ENCODE results near the gene EVC2.

DNA sequence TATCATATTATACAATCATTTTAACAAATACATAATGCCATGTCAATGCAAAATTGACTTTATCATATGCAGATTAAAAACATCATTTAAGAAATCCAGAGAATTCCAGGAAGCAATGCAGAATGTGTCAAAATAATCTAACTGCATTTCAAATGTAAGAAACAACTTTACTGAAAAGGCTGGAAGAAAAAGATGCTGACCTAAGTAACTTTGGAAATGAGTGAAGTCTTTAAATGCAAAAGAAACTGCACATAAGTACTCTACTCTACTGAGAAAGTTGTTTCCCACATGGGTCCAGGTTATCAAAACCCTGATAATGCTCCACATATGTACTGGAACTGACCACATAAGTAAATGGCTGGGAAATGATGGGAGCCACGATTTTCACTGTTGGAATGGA, 149.9 kb downstream of the EVC2 start:
- TF ChIP-seq CTCF (IDR thresholded peaks at IDR 0.05) (no peak), POLR2A (IDR thresholded peaks at IDR 0.05; ENCODE audit: low read depth) (no peak)

All from esophagus muscularis mucosa (tissue), 3 donors.